OCI-LY1 (cell line): ENCODE measurements around the gene MAFG.

Source experiments
- CTCF ChIP-seq: fragments of 200-600 bp; sonication (generic), shearing (Covaris generic); IDR thresholded peaks from 2 replicates; pipeline ENCODE4 v1.5.1; 2017; ENCODE audit warnings: mild to moderate bottlenecking, antibody characterized with exemption, low read length, moderate library complexity, mixed read lengths
- EZH2 ChIP-seq: fragments of 200-600 bp; sonication (generic), shearing (Covaris generic); IDR thresholded peaks from 2 replicates; pipeline ENCODE4 v1.8.0; 2017; ENCODE audit warnings: borderline replicate concordance, mixed run types, mild to moderate bottlenecking, antibody characterized with exemption, low read length, moderate library complexity, mixed read lengths

GRCh38 chr17:81927152-81927652 is 333 bp downstream of the MAFG start:
- TF ChIP-seq CTCF (no peak), EZH2 (no peak)
